Activated CD4-positive, CD25-positive, alpha-beta regulatory T cell (primary cell): ENCODE results near the gene TXK.

ENCODE experiments used
- DNase-seq, 4 experiments: peaks; one replicate each; lab custom pipeline; 2025; lab: John Stamatoyannopoulos, UW

TXK gene

GRCh38 chr4:48103483-48104139, 30.4 kb downstream of the TXK start:
- DNase-seq, result no peak

GRCh38 chr4:48102303-48102702, 31.7 kb downstream of the TXK start:
- DNase-seq, result no peak

- no peak for DNase-seq
Observed at GRCh38 chr4:48100256-48100655, 33.8 kb downstream of the TXK start.

- no peak for DNase-seq
Observed at GRCh38 chr4:48095441-48095840, 38.6 kb downstream of the TXK start.

- peak in 1 of 4 experiments; percentile 14 for DNase-seq
Observed at GRCh38 chr4:48093991-48094416, 40.0 kb downstream of the TXK start.

GRCh38 chr4:48090621-48091020, 43.4 kb downstream of the TXK start:
- no peak for DNase-seq

- DNase-seq, result no peak
Observed at GRCh38 chr4:48085821-48086589, 48.0 kb downstream of the TXK start.

- no peak for DNase-seq
Observed at GRCh38 chr4:48082956-48083355, 51.1 kb downstream of the TXK start.

- no peak for DNase-seq
Observed at GRCh38 chr4:48081196-48081595, 52.9 kb downstream of the TXK start.

GRCh38 chr4:48079972-48080391, 54.1 kb downstream of the TXK start:
- no peak for DNase-seq

GRCh38 chr4:48078862-48079655, 55.0 kb downstream of the TXK start:
- peak in 1 of 4 experiments; percentile 2 for DNase-seq

GRCh38 chr4:48078425-48078824, 55.6 kb downstream of the TXK start:
- no peak for DNase-seq

GRCh38 chr4:48074657-48075056, 59.4 kb downstream of the TXK start:
- no peak for DNase-seq

GRCh38 chr4:48073567-48074103, 60.4 kb downstream of the TXK start:
- DNase-seq, result no peak

GRCh38 chr4:48071191-48071590, 62.9 kb downstream of the TXK start:
- DNase-seq, result no peak

GRCh38 chr4:48069026-48069425, 65.0 kb downstream of the TXK start:
- DNase-seq, result no peak

GRCh38 chr4:48068182-48068581, 65.9 kb downstream of the TXK start:
- DNase-seq, result no peak

- DNase-seq, result no peak
Observed at GRCh38 chr4:48067536-48067935, 66.5 kb downstream of the TXK start.

- no peak for DNase-seq
Observed at GRCh38 chr4:48065587-48066052, 68.4 kb downstream of the TXK start.

GRCh38 chr4:48064349-48064748, 69.7 kb downstream of the TXK start:
- DNase-seq, result no peak

- no peak for DNase-seq
Observed at GRCh38 chr4:48058617-48059530, 75.2 kb downstream of the TXK start.
